ENCODE results near the gene SNAPC2.

GRCh38 chr19:7902796-7903243 lies 17.3 kb upstream of the SNAPC2 start:
- TF ChIP-seq CTCF (IDR thresholded peaks at IDR 0.05) (no peak), POLR2A (IDR thresholded peaks at IDR 0.05) (no peak)

Data from thyroid gland (tissue), 4 donors.